T-helper 2 cell treated with Interferon-gamma antibody and Interleukin-4, amounts not matched to agents 5 μg/mL and 100 μg/mL, for 36 hours (primary cell): ENCODE measurements around the gene GNMT.
A peak's percentile ranks its signal among the peaks of the same experiment; 100 is the strongest.
"Not testable (repeated sequence)": the region's sequence is repeated elsewhere in the genome, so short reads cannot be mapped to it uniquely, and the experiment has no call there.

Experiments
- DNase-seq: peaks from one replicate; pipeline ENCODE4 v3.0.0; 2021; ENCODE audit warnings: low spot score
- H3K27ac Mint-ChIP-seq: one replicate; pipeline ENCODE4 v1.8.0; 2021; ENCODE audit warnings: mild to moderate bottlenecking, mixed read lengths
- H3K27me3 Mint-ChIP-seq: one replicate; pipeline ENCODE4 v1.8.0; 2021; ENCODE audit warnings: low read depth, mixed read lengths
- H3K36me3 Mint-ChIP-seq: one replicate; pipeline ENCODE4 v1.8.0; 2021; ENCODE audit warnings: low read depth, mixed read lengths
- H3K4me1 Mint-ChIP-seq: one replicate; pipeline ENCODE4 v1.8.0; 2021; ENCODE audit warnings: low read depth, mixed read lengths
- H3K4me3 Mint-ChIP-seq: one replicate; pipeline ENCODE4 v1.8.0; 2022; ENCODE audit warnings: mild to moderate bottlenecking, moderate library complexity, mixed read lengths
- H3K9me3 Mint-ChIP-seq: one replicate; pipeline ENCODE4 v1.8.0; 2021; ENCODE audit warnings: mixed read lengths

GNMT gene

GRCh38 chr6:42936398-42936797, 24.2 kb upstream of the GNMT start:
- H3K4me3 Mint-ChIP-seq: no peak overlapping the region
- peaks cover 56% of the 10 kb centered on the region for H3K36me3 Mint-ChIP-seq
- H3K27me3 Mint-ChIP-seq: no peaks in the 10 kb centered on the region
- no peak for DNase-seq
- H3K4me1 Mint-ChIP-seq: peaks cover 18% of the 10 kb centered on the region
- H3K27ac Mint-ChIP-seq: no peak overlapping the region
- no peaks in the 10 kb centered on the region for H3K9me3 Mint-ChIP-seq

- Mint-ChIP-seq H3K27ac (peak overlapping the region; percentile 3), H3K4me3 (no peak overlapping the region), H3K4me1 (peaks cover 7% of the 10 kb centered on the region), H3K27me3 (no peaks in the 10 kb centered on the region), H3K9me3 (no peaks in the 10 kb centered on the region), H3K36me3 (peaks cover 51% of the 10 kb centered on the region)
- no peak for DNase-seq
Observed at GRCh38 chr6:42937548-42938427, 22.8 kb upstream of the GNMT start.

GRCh38 chr6:42938428-42938796, 22.1 kb upstream of the GNMT start:
- DNase-seq: no peak
- Mint-ChIP-seq H3K27ac (no peak overlapping the region), H3K4me3 (no peak overlapping the region), H3K9me3 (no peaks in the 10 kb centered on the region), H3K4me1 (peaks cover under 1% of the 10 kb centered on the region), H3K27me3 (no peaks in the 10 kb centered on the region), H3K36me3 (peaks cover 47% of the 10 kb centered on the region)

GRCh38 chr6:42938987-42939809, 21.4 kb upstream of the GNMT start:
- Mint-ChIP-seq H3K4me1 (no peaks in the 10 kb centered on the region), H3K27me3 (no peaks in the 10 kb centered on the region), H3K36me3 (peaks cover 49% of the 10 kb centered on the region), H3K27ac (peak overlapping the region; percentile 60), H3K9me3 (no peaks in the 10 kb centered on the region), H3K4me3 (no peak overlapping the region)
- DNase-seq: no peak

- H3K36me3 Mint-ChIP-seq: peaks cover 46% of the 10 kb centered on the region
- H3K4me1 Mint-ChIP-seq: no peaks in the 10 kb centered on the region
- no peak for DNase-seq
- no peak overlapping the region for H3K4me3 Mint-ChIP-seq
- H3K27me3 Mint-ChIP-seq: no peaks in the 10 kb centered on the region
- H3K9me3 Mint-ChIP-seq: no peaks in the 10 kb centered on the region
- H3K27ac Mint-ChIP-seq: no peak overlapping the region
Observed at GRCh38 chr6:42939810-42940167, 20.8 kb upstream of the GNMT start.

GRCh38 chr6:42940493-42941045, 20.0 kb upstream of the GNMT start:
- H3K27ac Mint-ChIP-seq: no peak overlapping the region
- H3K4me3 Mint-ChIP-seq: no peak overlapping the region
- peaks cover 43% of the 10 kb centered on the region for H3K36me3 Mint-ChIP-seq

GRCh38 chr6:42941356-42941755, 19.2 kb upstream of the GNMT start:
- H3K9me3 Mint-ChIP-seq, H3K4me3 Mint-ChIP-seq, DNase-seq, H3K4me1 Mint-ChIP-seq, H3K27ac Mint-ChIP-seq, H3K27me3 Mint-ChIP-seq: not testable (repeated sequence)
- H3K36me3 Mint-ChIP-seq: peaks cover 39% of the 10 kb centered on the region

More at GRCh38 chr6:42940493-42941045, 20.0 kb upstream of the GNMT start:
- DNase-seq: no peak
- Mint-ChIP-seq H3K27me3 (no peaks in the 10 kb centered on the region), H3K9me3 (no peaks in the 10 kb centered on the region), H3K4me1 (no peaks in the 10 kb centered on the region)

- no peak overlapping the region for H3K27ac Mint-ChIP-seq
Observed at GRCh38 chr6:42942444-42942843, 18.1 kb upstream of the GNMT start.

GRCh38 chr6:42947950-42948349, 12.6 kb upstream of the GNMT start:
- Mint-ChIP-seq H3K27ac (no peak overlapping the region), H3K9me3 (no peaks in the 10 kb centered on the region), H3K27me3 (no peaks in the 10 kb centered on the region), H3K36me3 (peaks cover 12% of the 10 kb centered on the region), H3K4me3 (no peak overlapping the region), H3K4me1 (no peaks in the 10 kb centered on the region)
- DNase-seq: no peak

More at GRCh38 chr6:42942444-42942843, 18.1 kb upstream of the GNMT start:
- H3K9me3 Mint-ChIP-seq: no peaks in the 10 kb centered on the region
- no peak for DNase-seq
- no peak overlapping the region for H3K4me3 Mint-ChIP-seq
- H3K4me1 Mint-ChIP-seq: no peaks in the 10 kb centered on the region
- peaks cover 34% of the 10 kb centered on the region for H3K36me3 Mint-ChIP-seq
- H3K27me3 Mint-ChIP-seq: no peaks in the 10 kb centered on the region

- Mint-ChIP-seq H3K4me3 (no peak overlapping the region), H3K36me3 (peaks cover 3% of the 10 kb centered on the region), H3K4me1 (no peaks in the 10 kb centered on the region), H3K9me3 (no peaks in the 10 kb centered on the region), H3K27ac (no peak overlapping the region), H3K27me3 (no peaks in the 10 kb centered on the region)
- no peak for DNase-seq
Observed at GRCh38 chr6:42952389-42952788, 8.2 kb upstream of the GNMT start.

GRCh38 chr6:42954405-42954804, 6.1 kb upstream of the GNMT start:
- H3K27ac Mint-ChIP-seq, H3K9me3 Mint-ChIP-seq, DNase-seq, H3K36me3 Mint-ChIP-seq, H3K27me3 Mint-ChIP-seq, H3K4me1 Mint-ChIP-seq, H3K4me3 Mint-ChIP-seq: not testable (repeated sequence)

- no peak for DNase-seq
- H3K27me3 Mint-ChIP-seq: peaks cover 11% of the 10 kb centered on the region
- no peak overlapping the region for H3K27ac Mint-ChIP-seq
- H3K9me3 Mint-ChIP-seq: no peaks in the 10 kb centered on the region
- H3K4me1 Mint-ChIP-seq: peaks cover 10% of the 10 kb centered on the region
- no peak overlapping the region for H3K4me3 Mint-ChIP-seq
- peaks cover 12% of the 10 kb centered on the region for H3K36me3 Mint-ChIP-seq
Observed at GRCh38 chr6:42958125-42958524, 2.4 kb upstream of the GNMT start.

- H3K27me3 Mint-ChIP-seq: peaks cover 11% of the 10 kb centered on the region
- H3K4me3 Mint-ChIP-seq: peak overlapping the region; percentile 71
- H3K27ac Mint-ChIP-seq: no peak overlapping the region
- no peaks in the 10 kb centered on the region for H3K9me3 Mint-ChIP-seq
- no peak for DNase-seq
- peaks cover 10% of the 10 kb centered on the region for H3K4me1 Mint-ChIP-seq
- H3K36me3 Mint-ChIP-seq: peaks cover 14% of the 10 kb centered on the region
Observed at GRCh38 chr6:42959917-42960242, 674 bp upstream of the GNMT start.

- Mint-ChIP-seq H3K4me3 (no peak overlapping the region), H3K9me3 (no peaks in the 10 kb centered on the region), H3K4me1 (peaks cover 10% of the 10 kb centered on the region), H3K27ac (no peak overlapping the region), H3K36me3 (peaks cover 17% of the 10 kb centered on the region), H3K27me3 (peaks cover 11% of the 10 kb centered on the region)
- DNase-seq: no peak
Observed at GRCh38 chr6:42961020-42961470, 491 bp downstream of the GNMT start.
